GM12865 (cell line): ENCODE results near the gene KCNN4.
A peak's percentile ranks its signal among the peaks of the same experiment; 100 is the strongest.

Source experiments
- DNase-seq: peaks from one replicate; pipeline ENCODE4 v3.0.0; 2010; ENCODE audit warnings: low read depth
- H3K4me3 ChIP-seq: 2 replicates; pipeline ENCODE4 v1.5.1; 2011; ENCODE audit warnings: mild to moderate bottlenecking, low read depth, low read length, control low read depth
- CTCF ChIP-seq: IDR thresholded peaks from 2 replicates; pipeline ENCODE4 v1.5.1; 2011; ENCODE audit warnings: low read length, control low read depth, low read depth, inconsistent platforms; ENCODE audit not compliant: insufficient read depth; ENCODE audit errors: missing control alignments

The KCNN4 gene

GRCh38 chr19:43726736-43727592 is 53.8 kb downstream of the KCNN4 start:
- DNase-seq: no peak
- TF ChIP-seq CTCF: no peak
- H3K4me3 ChIP-seq: no peak overlapping the region

GRCh38 chr19:43725468-43725867 is 55.3 kb downstream of the KCNN4 start:
- DNase-seq: peak; percentile 68
- no peak overlapping the region for H3K4me3 ChIP-seq
- no peak for TF ChIP-seq CTCF

GRCh38 chr19:43724896-43725295 is 55.9 kb downstream of the KCNN4 start:
- no peak for TF ChIP-seq CTCF
- no peak overlapping the region for H3K4me3 ChIP-seq
- no peak for DNase-seq

- peak; percentile 7 for TF ChIP-seq CTCF
- no peak overlapping the region for H3K4me3 ChIP-seq
- DNase-seq: no peak
Observed at GRCh38 chr19:43723588-43723987, 57.2 kb downstream of the KCNN4 start.

- no peak for TF ChIP-seq CTCF
- DNase-seq: no peak
Observed at GRCh38 chr19:43721469-43722048, 59.2 kb downstream of the KCNN4 start.

GRCh38 chr19:43720936-43721335 is 59.8 kb downstream of the KCNN4 start:
- H3K4me3 ChIP-seq: no peak overlapping the region
- TF ChIP-seq CTCF: no peak
- no peak for DNase-seq

More at GRCh38 chr19:43721469-43722048, 59.2 kb downstream of the KCNN4 start:
- no peak overlapping the region for H3K4me3 ChIP-seq
